HEK293T (cell line): ENCODE data around the gene KCND3.

Experiments
- BHLHE40 ChIP-seq: fragments of 450-650 bp; IDR thresholded peaks from 2 replicates; pipeline ENCODE4 v1.6.1; 2016; ENCODE audit warnings: mild to moderate bottlenecking, moderate library complexity, borderline replicate concordance
- CTBP1 ChIP-seq: fragments of 450-650 bp; IDR thresholded peaks from 2 replicates; pipeline ENCODE4 v1.6.1; 2016; ENCODE audit warnings: borderline replicate concordance
- ELF4 ChIP-seq: fragments of 450-650 bp; IDR thresholded peaks from 2 replicates; pipeline ENCODE4 v1.6.1; 2017; ENCODE audit warnings: antibody characterized with exemption
- FOXK2 ChIP-seq: fragments of 450-650 bp; IDR thresholded peaks from 2 replicates; pipeline ENCODE4 v1.6.1; 2016; ENCODE audit warnings: mild to moderate bottlenecking
- LEF1 ChIP-seq: fragments of 450-650 bp; IDR thresholded peaks from 2 replicates; pipeline ENCODE4 v1.6.1; 2017; ENCODE audit warnings: mild to moderate bottlenecking, borderline replicate concordance
- NFRKB ChIP-seq: fragments of 450-650 bp; IDR thresholded peaks from 2 replicates; pipeline ENCODE4 v1.6.1; 2016; ENCODE audit warnings: mild to moderate bottlenecking, moderate library complexity
- SUZ12 ChIP-seq: fragments of 450-650 bp; IDR thresholded peaks from 2 replicates; pipeline ENCODE4 v1.6.1; 2016; ENCODE audit warnings: mild to moderate bottlenecking
- TARDBP ChIP-seq: fragments of 450-650 bp; IDR thresholded peaks from 2 replicates; pipeline ENCODE4 v1.6.1; 2016

DNA sequence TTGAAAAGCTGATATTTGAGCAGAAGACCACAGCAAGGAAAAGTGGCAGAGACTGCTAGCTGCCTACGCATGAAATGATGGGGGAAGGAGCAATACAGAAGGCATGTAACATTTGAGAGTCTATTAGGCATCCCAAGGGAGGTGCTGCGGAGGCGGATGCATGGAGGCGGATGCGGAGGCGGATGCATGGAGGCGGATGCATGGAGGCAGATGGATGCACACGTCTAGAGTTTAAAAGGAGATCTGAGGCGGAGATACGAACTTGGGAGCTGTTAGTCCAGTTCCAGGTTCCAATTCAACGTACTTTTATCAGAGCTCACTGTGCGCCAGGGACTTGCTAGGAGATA is 234.5 kb downstream of the KCND3 start:
- no peak for TF ChIP-seq CTBP1
- no peak for TF ChIP-seq NFRKB
- TF ChIP-seq BHLHE40: no peak
- no peak for TF ChIP-seq FOXK2
- TF ChIP-seq ELF4: no peak
- no peak for TF ChIP-seq SUZ12
- TF ChIP-seq LEF1: no peak
- TF ChIP-seq TARDBP: no peak
